IPS-18a (cell line): ENCODE data around the gene ADCY5.
A peak's percentile ranks its signal among the peaks of the same experiment; 100 is the strongest.

Source experiments
- H3K27ac ChIP-seq: one replicate; pipeline ENCODE4 v1.5.1; 2013; ENCODE audit warnings: low read length
- H3K27me3 ChIP-seq: one replicate; pipeline ENCODE4 v1.6.1; 2013; ENCODE audit warnings: mild to moderate bottlenecking, low read length; ENCODE audit not compliant: control insufficient read depth, insufficient read depth
- H3K36me3 ChIP-seq: one replicate; pipeline ENCODE4 v1.6.1; 2013; ENCODE audit warnings: low read depth, low read length; ENCODE audit not compliant: control insufficient read depth
- H3K4me1 ChIP-seq: one replicate; pipeline ENCODE4 v1.6.1; 2013; ENCODE audit warnings: low read depth, low read length; ENCODE audit not compliant: control insufficient read depth
- H3K4me3 ChIP-seq: one replicate; pipeline ENCODE4 v1.5.1; 2013; ENCODE audit warnings: low read length
- H3K9ac ChIP-seq: one replicate; pipeline ENCODE4 v1.6.1; 2013; ENCODE audit warnings: mild to moderate bottlenecking, low read length, moderate library complexity
- H3K9me3 ChIP-seq: one replicate; pipeline ENCODE4 v1.6.1; 2013; ENCODE audit warnings: low read depth, low read length; ENCODE audit not compliant: control insufficient read depth

ADCY5 gene

DNA sequence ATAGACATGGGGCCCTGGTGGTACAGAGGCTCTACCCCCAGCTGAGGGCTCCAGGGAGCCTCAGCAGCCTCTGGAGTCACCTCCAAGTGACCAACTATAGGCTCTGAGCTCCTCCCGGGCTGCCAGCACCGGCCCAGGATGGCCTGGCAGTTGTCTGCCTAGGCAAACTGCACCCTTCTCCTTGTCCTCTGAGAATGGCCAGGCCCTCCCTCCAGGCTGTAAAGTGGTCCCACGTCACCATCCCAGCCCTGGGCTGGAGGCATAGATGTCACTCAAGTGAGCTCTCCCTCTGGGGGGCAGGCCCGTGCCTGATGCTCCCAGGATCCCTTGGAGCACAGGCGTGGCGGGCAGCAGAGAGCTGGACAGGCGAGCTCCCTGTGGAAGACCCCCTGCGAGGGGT, 127.1 kb downstream of the ADCY5 start:
- H3K27ac ChIP-seq: no peak overlapping the region
- peaks cover 15% of the 10 kb centered on the region for H3K4me1 ChIP-seq
- H3K36me3 ChIP-seq: no peaks in the 10 kb centered on the region
- H3K9me3 ChIP-seq: no peaks in the 10 kb centered on the region
- H3K27me3 ChIP-seq: no peaks in the 10 kb centered on the region
- no peak overlapping the region for H3K9ac ChIP-seq
- H3K4me3 ChIP-seq: no peak overlapping the region

DNA sequence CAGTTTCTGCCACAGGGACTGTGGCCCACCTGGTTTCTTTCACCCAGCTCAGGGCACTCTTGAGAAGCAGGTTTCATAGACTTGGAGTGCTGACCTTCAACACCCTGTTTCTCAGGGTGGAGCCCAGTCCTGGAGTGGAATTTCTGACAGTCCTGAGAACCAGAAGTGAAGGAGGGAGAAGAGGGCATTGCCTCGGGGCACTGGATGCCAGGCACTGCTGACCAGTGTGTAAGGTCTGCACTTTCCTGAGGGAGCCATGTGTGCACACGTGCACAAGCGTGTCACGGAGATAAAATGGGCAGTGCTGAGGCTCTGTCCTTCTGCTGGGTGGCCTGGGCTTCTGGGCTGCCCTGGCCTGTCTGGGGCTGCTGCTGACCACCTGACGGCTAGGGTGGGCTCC, 128.7 kb downstream of the ADCY5 start:
- Histone ChIP-seq H3K9ac (no peak overlapping the region), H3K27ac (no peak overlapping the region), H3K9me3 (no peaks in the 10 kb centered on the region), H3K4me1 (peaks cover 28% of the 10 kb centered on the region), H3K27me3 (no peaks in the 10 kb centered on the region), H3K36me3 (no peaks in the 10 kb centered on the region), H3K4me3 (no peak overlapping the region)

DNA sequence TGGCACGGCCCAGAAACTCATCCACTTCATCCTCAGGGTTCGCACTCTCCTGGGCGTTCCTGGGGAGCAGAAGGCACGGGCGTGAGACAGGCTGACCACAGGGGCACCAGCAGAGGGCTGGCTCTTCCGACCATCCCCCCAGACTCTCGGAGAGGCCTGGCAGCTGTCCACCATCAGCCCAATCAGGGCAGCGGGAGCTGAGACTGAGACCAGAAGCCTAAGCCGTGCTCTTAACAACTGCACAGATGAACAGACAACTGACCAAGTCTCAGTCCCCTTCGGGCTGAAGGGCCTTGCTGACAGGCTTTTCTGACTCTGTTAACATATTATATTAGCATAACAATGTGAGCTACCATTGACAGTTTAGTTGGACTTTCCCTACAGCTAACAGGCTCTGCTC, 129.1 kb downstream of the ADCY5 start:
- Histone ChIP-seq H3K27me3 (no peaks in the 10 kb centered on the region), H3K4me1 (peaks cover 30% of the 10 kb centered on the region), H3K4me3 (peak overlapping the region; percentile 28), H3K9me3 (no peaks in the 10 kb centered on the region), H3K27ac (no peak overlapping the region), H3K9ac (no peak overlapping the region), H3K36me3 (no peaks in the 10 kb centered on the region)

DNA sequence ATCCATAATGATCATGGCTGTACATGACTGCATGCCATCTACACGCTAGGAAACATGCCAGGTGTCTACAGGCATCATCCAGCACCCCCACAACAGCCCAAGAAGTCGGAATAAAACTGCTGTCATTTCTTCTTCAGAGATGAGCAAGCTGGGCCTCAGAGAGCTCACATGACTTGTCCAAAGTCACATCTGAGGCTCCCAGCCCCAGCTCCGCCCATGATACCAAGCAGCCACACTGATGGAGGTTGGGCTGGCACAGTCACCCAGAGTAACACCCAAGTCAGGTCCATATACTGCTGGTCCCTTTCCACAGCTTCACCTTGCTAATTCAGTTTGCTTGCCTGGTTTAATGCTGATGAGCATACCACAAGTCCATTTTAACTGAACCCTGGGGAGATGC, 130.5 kb downstream of the ADCY5 start:
- H3K4me1 ChIP-seq: peaks cover 44% of the 10 kb centered on the region
- H3K9ac ChIP-seq: no peak overlapping the region
- H3K27ac ChIP-seq: no peak overlapping the region
- no peak overlapping the region for H3K4me3 ChIP-seq
- no peaks in the 10 kb centered on the region for H3K9me3 ChIP-seq
- no peaks in the 10 kb centered on the region for H3K36me3 ChIP-seq
- no peaks in the 10 kb centered on the region for H3K27me3 ChIP-seq

DNA sequence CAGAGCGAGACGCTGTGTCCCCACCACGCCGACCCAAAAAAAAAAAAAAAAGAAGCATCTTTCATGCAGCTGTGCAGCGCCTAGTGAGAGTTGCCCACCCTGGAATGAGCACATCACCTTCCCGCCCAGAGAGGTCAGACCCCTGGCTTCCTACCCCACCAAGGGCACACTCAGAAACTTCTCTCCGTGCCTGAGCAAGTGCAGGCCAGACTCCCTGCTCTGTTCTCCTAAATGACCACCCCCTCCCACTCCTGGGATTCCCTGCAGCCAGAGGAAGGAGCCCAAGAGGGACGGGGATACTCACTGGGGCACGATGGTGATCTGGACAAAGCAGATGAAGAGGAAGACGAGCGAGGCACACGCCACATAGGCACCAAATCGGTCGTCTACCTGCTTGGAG, 131.2 kb downstream of the ADCY5 start:
- Histone ChIP-seq H3K9ac (no peak overlapping the region), H3K36me3 (no peaks in the 10 kb centered on the region), H3K9me3 (no peaks in the 10 kb centered on the region), H3K4me3 (no peak overlapping the region), H3K27me3 (no peaks in the 10 kb centered on the region), H3K27ac (no peak overlapping the region), H3K4me1 (peaks cover 50% of the 10 kb centered on the region)

DNA sequence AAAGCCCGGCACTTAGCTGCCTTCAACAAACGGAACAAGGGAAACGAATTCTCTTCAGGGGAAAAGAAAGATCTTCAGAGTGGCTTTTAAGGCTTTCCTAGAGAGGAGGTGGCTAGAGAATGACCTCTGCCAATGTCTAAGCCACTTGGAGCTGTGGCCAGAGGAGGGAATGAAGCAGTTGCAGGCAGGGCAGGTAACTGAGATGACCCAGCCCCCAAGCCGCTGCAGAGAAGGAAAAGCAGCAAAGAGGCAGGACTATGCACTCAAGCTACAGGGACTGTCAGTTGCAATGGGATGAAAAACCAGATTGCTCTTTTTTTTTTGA, 133.7 kb downstream of the ADCY5 start:
- peak overlapping the region; percentile 26 for H3K4me3 ChIP-seq
- no peaks in the 10 kb centered on the region for H3K27me3 ChIP-seq
- H3K27ac ChIP-seq: peak overlapping the region; percentile 72
- H3K4me1 ChIP-seq: peaks cover 67% of the 10 kb centered on the region
- H3K9ac ChIP-seq: peak overlapping the region; percentile 33
- H3K9me3 ChIP-seq: no peaks in the 10 kb centered on the region
- H3K36me3 ChIP-seq: no peaks in the 10 kb centered on the region

DNA sequence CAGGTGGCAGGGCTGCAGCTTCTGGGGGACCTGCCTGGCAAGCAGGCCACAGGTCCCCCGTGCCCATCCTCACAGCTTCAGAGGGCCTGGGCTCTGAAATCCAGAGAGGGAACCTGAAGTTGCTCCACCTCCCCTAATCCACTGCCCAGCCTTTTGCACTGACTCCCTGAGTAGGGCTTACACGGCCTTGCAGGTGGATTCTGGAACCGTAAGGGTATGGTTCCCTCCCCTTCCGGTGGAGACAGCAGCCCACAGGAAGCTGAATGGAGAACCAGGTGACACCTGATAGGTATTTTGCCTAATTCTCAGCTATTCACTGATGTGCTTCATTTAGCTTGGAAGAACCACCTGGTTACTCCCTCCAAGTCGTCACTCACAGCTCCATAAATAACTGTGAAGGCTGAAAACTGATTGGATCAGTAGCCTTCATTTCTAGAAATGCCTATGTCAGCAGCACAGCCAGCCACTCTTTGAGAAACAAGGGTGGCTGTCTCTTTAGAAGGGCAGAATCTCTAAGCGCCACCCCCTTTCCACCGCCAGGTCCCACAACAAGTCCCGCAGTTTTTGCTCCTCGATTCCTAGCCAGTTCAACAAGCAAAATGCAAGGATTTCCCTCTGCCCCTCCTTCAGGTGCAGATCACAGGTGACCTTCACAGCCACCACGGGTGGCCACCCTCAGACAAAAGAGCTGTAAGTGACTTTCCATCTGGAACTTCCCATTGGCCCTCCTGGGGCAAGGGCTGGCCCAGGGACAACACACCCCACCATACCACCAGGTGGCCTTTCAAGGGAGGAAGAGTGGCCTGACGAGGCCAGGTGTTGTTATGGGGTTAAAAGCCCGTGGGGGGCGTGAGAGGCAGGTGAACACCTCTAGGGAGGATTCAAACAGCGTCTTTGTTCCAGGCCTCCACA, 134.3 kb downstream of the ADCY5 start:
- H3K27me3 ChIP-seq: no peaks in the 10 kb centered on the region

DNA sequence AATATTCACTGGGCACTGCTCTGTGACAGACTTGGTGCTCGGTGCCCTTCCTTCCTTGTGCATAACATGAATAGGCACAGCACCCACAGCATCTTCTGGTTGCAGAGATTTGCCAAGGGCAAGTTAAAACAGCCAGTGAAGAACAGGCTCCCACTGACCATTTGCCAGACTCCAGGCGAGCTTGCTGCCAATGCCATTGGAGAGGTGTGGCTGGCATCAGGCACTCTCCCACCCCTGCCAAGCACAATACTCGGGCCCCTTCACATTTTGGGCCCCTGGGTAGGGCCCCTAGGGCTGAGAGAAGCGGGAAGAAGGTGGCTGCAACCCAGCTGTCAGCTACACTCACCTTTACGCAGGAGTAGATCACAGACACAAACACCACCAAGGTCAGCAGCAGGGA, 135.0 kb downstream of the ADCY5 start:
- H3K27ac ChIP-seq: peak overlapping the region; percentile 3
- H3K36me3 ChIP-seq: no peaks in the 10 kb centered on the region

More for the DNA sequence above, 134.3 kb downstream of the ADCY5 start:
- peak overlapping the region; percentile 26 for H3K4me3 ChIP-seq
- H3K36me3 ChIP-seq: no peaks in the 10 kb centered on the region
- H3K4me1 ChIP-seq: peaks cover 62% of the 10 kb centered on the region
- H3K9me3 ChIP-seq: no peaks in the 10 kb centered on the region
- peak overlapping the region; percentile 72 for H3K27ac ChIP-seq
- H3K9ac ChIP-seq: peak overlapping the region; percentile 33

DNA sequence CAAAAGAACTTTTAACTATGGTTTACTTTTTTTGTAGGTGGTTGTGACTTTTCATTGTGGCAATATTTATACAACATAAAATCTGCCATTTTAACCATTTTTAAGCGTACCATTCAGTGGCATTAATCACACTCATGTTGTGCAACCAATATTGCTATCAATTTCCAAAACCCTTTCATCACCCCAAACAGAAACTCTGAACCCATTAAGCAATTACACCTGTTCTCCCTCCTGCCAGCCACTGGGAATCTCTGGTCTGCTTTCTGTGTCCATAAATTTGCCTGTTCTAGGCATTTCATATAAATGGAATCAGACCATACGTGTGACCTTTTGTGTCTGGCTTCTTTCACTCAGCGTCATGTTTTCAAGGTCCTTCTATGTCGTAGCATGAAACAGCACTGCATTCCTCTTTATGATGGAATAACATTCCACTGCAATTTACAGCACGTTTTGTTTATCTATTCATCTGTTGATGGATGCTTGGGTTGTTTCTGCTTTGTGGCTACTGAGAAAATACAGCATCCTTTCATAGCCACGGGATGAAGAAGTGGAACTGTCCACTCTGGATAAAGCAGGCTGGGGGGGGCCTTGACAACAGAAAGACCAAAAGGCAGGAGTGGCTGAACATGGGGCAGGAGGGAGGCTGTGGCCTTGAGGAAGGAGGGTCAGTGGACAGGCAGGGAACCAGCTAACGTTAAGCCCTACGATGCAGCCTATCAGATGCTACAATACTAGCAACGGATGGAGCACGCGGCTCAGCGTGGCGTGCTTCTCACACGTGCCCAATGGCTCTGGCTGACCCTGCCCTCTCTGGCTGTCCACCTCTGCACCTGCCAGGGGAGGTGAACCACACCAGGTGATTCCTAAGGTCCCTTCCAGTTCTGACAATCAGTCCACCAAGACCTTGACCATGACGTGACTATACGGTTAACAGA, 136.3 kb downstream of the ADCY5 start:
- H3K27me3 ChIP-seq: no peaks in the 10 kb centered on the region
- no peak overlapping the region for H3K9ac ChIP-seq
- H3K4me3 ChIP-seq: peak overlapping the region; percentile 26
- H3K36me3 ChIP-seq: no peaks in the 10 kb centered on the region
- H3K9me3 ChIP-seq: no peaks in the 10 kb centered on the region
- no peak overlapping the region for H3K27ac ChIP-seq
- H3K4me1 ChIP-seq: peaks cover 58% of the 10 kb centered on the region

More for the DNA sequence above, 135.0 kb downstream of the ADCY5 start:
- Histone ChIP-seq H3K4me1 (peaks cover 58% of the 10 kb centered on the region), H3K9me3 (no peaks in the 10 kb centered on the region), H3K27me3 (no peaks in the 10 kb centered on the region), H3K4me3 (peak overlapping the region; percentile 26), H3K9ac (peak overlapping the region; percentile 29)

DNA sequence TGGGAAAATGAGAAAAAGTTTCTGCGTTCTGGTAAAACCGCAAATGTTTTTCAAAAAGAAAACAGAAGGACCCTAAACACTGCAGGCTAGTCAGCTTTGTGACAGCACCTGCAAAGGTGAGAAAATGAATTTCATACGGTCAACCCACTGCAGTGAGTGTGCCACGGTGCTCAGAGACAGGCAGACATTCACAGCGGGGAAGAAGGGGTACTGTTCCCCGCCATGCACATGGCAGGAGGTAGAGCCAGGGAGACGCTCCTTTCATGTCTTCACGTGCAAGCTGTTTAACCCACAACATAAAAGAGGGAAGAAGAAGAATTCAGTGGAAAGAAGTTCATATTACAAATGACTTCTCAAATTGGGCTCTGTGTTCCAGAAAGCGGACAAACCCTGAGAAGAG, 137.7 kb downstream of the ADCY5 start:
- Histone ChIP-seq H3K9ac (no peak overlapping the region), H3K36me3 (no peaks in the 10 kb centered on the region), H3K4me1 (peaks cover 54% of the 10 kb centered on the region), H3K27me3 (no peaks in the 10 kb centered on the region), H3K27ac (no peak overlapping the region), H3K9me3 (no peaks in the 10 kb centered on the region), H3K4me3 (no peak overlapping the region)

DNA sequence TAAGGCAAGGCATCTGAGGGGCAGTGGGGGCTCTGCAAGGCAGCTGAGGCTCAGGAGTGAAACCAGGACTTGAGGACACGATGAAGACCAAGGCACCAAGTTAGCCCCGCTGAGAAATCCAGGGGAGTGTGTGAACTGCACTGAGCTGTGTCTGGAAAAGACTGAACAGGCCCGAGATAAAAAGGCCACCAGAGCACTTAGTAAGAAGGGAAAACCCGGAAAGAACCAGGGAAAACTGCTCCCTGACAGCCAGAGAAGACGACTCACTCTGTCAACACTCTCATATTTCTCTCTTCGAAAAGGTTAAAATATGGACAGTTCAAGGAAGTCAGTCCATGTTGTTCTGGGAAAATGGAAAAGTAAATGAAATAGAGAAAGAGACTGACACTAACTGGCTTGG, 138.1 kb downstream of the ADCY5 start:
- no peak overlapping the region for H3K9ac ChIP-seq
- H3K36me3 ChIP-seq: no peaks in the 10 kb centered on the region
- no peaks in the 10 kb centered on the region for H3K9me3 ChIP-seq
- peaks cover 50% of the 10 kb centered on the region for H3K4me1 ChIP-seq
- H3K27ac ChIP-seq: no peak overlapping the region
- no peaks in the 10 kb centered on the region for H3K27me3 ChIP-seq
- no peak overlapping the region for H3K4me3 ChIP-seq
